Measurements from ENCODE around the gene TAF3. TPM values are rescaled to one million over a fixed set of nuclear protein-coding genes. Genes with fewer than 3 reads are reported as not detected.

The TAF3 gene
- polyA plus RNA-seq, 1 of the 3 experiments (the other 2 are of a cell fraction): 2.4 TPM

- TF ChIP-seq CHD2 (IDR thresholded peaks at IDR 0.05; ENCODE audit: low read length, partially characterized antibody): no peak
- no peak for TF ChIP-seq ELF1 (IDR thresholded peaks at IDR 0.05)
- TF ChIP-seq PBX3 (IDR thresholded peaks at IDR 0.05): peak; percentile 36
- no peak for TF ChIP-seq JUND (IDR thresholded peaks at IDR 0.05)
- TF ChIP-seq EZH2phosphoT487 (IDR thresholded peaks at IDR 0.05; ENCODE audit: borderline replicate concordance, low read depth): no peak
- TF ChIP-seq FOSL2 (IDR thresholded peaks at IDR 0.05; ENCODE audit: borderline replicate concordance, low read depth): no peak
- TF ChIP-seq RXRA (IDR thresholded peaks at IDR 0.05; ENCODE audit: borderline replicate concordance, low read depth): no peak
- peak; percentile 86 for TF ChIP-seq SIN3A (IDR thresholded peaks at IDR 0.05; ENCODE audit: borderline replicate concordance, low read depth, low read length)
- TF ChIP-seq RFX5 (IDR thresholded peaks at IDR 0.05; ENCODE audit: low read length): no peak
- TF ChIP-seq ZBTB33 (IDR thresholded peaks at IDR 0.05; ENCODE audit: borderline replicate concordance, low read depth): no peak
Measured at GRCh38 chr10:8054494-8055407, 236.4 kb downstream of the TAF3 start, which contains the start of gene GATA3 (continued).

GRCh38 chr10:8055420-8056349, 237.4 kb downstream of the TAF3 start:
- Histone ChIP-seq H3K36me3 (replicated peaks in 1 of 2; ENCODE audit: control insufficient read depth in 1 of 2, insufficient read depth in 2 of 2, low read length in 1 of 2) (peaks cover 37 to 40% of the 10 kb centered on the region in 2 experiments), H3K27me3 (ENCODE audit: insufficient read depth) (no peaks in the 10 kb centered on the region), H3K9me2 (no peaks in the 10 kb centered on the region), H2AFZ (ENCODE audit: low read depth) (no peak overlapping the region), H3K4me1 (ENCODE audit: control insufficient read depth in 1 of 2, insufficient read depth in 2 of 2, low read depth in 1 of 2, low read length in 1 of 2) (peaks cover 3 to 25% of the 10 kb centered on the region in 2 experiments; a peak in 2 of 4 replicates), H4K20me1 (ENCODE audit: insufficient read depth) (peaks cover 53% of the 10 kb centered on the region), H3K9me3 (no peaks in the 10 kb centered on the region), H3F3A (replicated peaks; ENCODE audit: insufficient read depth) (peaks cover 35% of the 10 kb centered on the region), H3K4me3 (ENCODE audit: low read depth in 2 of 2, low read length in 1 of 2) (peak overlapping the region; percentile 86 to 92), H3K4me2 (peak overlapping the region; percentile 98), H3K9ac (peak overlapping the region; percentile 96), H3K27ac (ENCODE audit: low read depth in 2 of 2, low read length in 1 of 2) (peak overlapping the region; percentile 96 to 98), H3K79me2 (ENCODE audit: insufficient read depth) (peaks cover 91% of the 10 kb centered on the region)
- ChIA-PET POLR2A (interaction anchor here (1.0 kb wide), 1 partner anchor 61 kb away, joined by 3 read pairs; no protein-coding TSS in a partner anchor), CTCF (interaction anchor here (0.7 to 1.4 kb wide), 2 partner anchors 242 to 817 kb away, joined by 3 to 4 read pairs; no protein-coding TSS in a partner anchor)
- WGBS (ENCODE audit: low lambda C conversion rate): 22% methylated on average over 37 of the region's 85 CpGs
- DNase-seq: no peak
- no peak for TF ChIP-seq ZBTB33 (IDR thresholded peaks at IDR 0.05; ENCODE audit: borderline replicate concordance, low read depth)
- TF ChIP-seq CHD2 (IDR thresholded peaks at IDR 0.05; ENCODE audit: low read length, partially characterized antibody): no peak
- TF ChIP-seq MAX (IDR thresholded peaks at IDR 0.05; ENCODE audit: low read depth): no peak
- no peak for TF ChIP-seq TCF12 (IDR thresholded peaks at IDR 0.05)
- no peak for TF ChIP-seq RFX5 (IDR thresholded peaks at IDR 0.05; ENCODE audit: low read length)
- no peak for TF ChIP-seq RCOR1 (IDR thresholded peaks at IDR 0.05; ENCODE audit: low read length)
- no peak for TF ChIP-seq PBX3 (IDR thresholded peaks at IDR 0.05)
- TF ChIP-seq USF1 (IDR thresholded peaks at IDR 0.05; ENCODE audit: borderline replicate concordance, low read depth): no peak
- no peak for TF ChIP-seq NFIC (IDR thresholded peaks at IDR 0.05; ENCODE audit: borderline replicate concordance)
